ENCODE data around the gene FTL.

FTL gene

GRCh38 chr19:48945415-48945814, 19.7 kb upstream of the FTL start:
- Histone ChIP-seq H3K4me1 (ENCODE audit: control insufficient read depth, insufficient read depth, low read length, poor library complexity, severe bottlenecking) (no peaks in the 10 kb centered on the region), H3K9me3 (ENCODE audit: control insufficient read depth, low read length) (no peaks in the 10 kb centered on the region), H3K4me3 (ENCODE audit: insufficient read depth, low read depth, low read length, poor library complexity, severe bottlenecking) (no peak overlapping the region), H3K27me3 (replicated peaks; ENCODE audit: control insufficient read depth, insufficient read depth, low read length, poor library complexity, severe bottlenecking) (no peaks in the 10 kb centered on the region), H3K27ac (ENCODE audit: insufficient read depth, low read length, poor library complexity, severe bottlenecking) (no peak overlapping the region), H3K36me3 (ENCODE audit: control insufficient read depth, insufficient read depth, low read length) (no peaks in the 10 kb centered on the region)
- no peak for DNase-seq

DNA sequence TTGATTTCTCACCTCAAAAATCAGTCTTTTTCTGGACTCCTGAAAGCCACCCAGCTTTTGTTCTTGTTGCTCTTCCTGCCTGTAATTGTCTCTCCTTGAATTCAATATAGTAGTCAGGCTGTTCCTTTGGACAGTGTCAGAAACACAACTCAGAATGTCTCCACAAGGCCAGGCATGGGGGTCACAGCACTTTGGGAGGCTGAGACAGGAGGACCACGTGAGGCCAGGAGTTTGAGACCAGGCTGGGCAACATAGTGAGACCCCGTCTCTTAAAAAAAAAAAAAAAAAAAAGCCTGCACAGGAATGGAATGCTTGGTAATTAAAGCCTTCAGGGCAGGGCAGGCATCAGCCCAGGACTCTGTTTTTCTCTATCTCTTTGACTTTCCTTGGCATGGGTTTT, 19.3 kb upstream of the FTL start:
- Histone ChIP-seq H3K27me3 (replicated peaks; ENCODE audit: control insufficient read depth, insufficient read depth, low read length, poor library complexity, severe bottlenecking) (no peaks in the 10 kb centered on the region), H3K27ac (ENCODE audit: insufficient read depth, low read length, poor library complexity, severe bottlenecking) (no peak overlapping the region), H3K4me3 (ENCODE audit: insufficient read depth, low read depth, low read length, poor library complexity, severe bottlenecking) (no peak overlapping the region), H3K4me1 (ENCODE audit: control insufficient read depth, insufficient read depth, low read length, poor library complexity, severe bottlenecking) (no peaks in the 10 kb centered on the region), H3K36me3 (ENCODE audit: control insufficient read depth, insufficient read depth, low read length) (no peaks in the 10 kb centered on the region), H3K9me3 (ENCODE audit: control insufficient read depth, low read length) (no peaks in the 10 kb centered on the region)
- no peak for DNase-seq

DNA sequence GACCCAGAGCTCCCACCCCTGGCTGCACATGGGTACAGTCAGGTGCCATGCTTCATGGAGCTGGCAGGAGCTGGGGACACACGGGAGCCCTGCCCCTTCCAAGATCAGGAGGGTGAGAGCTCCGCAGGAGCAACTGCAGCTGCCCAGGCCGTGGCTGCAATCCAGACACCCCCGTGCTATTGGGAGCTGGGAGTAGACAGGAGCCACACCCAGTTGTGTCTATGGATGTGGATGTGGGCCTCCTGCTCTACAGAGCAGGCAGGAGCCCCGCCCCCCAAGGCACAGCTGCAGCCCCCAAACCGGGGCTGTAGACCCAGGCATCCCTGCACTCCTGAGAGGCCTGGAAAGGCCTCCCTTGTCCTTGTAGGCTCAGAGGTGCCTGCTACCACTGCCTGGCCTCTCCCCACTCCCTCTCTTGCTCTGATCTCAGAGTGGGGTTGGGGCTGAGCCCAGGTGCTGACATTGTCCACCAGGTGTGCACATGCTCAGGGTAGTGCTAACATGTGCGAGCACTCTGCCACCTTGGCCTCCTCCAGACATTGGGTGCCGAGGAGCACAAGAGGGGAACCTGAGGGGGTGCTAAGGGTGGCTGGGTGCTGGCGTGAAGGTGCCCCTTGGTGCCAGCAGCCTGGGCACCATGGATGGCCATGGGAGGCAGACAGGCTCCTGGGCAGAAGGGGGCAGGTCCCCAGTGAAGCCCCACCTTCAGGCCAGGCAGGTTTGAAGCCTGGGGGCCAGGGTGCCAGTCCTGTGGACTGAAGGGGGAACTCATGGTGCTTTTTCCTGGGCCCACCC, 18.4 kb upstream of the FTL start:
- Histone ChIP-seq H3K4me3 (ENCODE audit: insufficient read depth, low read depth, low read length, poor library complexity, severe bottlenecking) (no peak overlapping the region), H3K27me3 (replicated peaks; ENCODE audit: control insufficient read depth, insufficient read depth, low read length, poor library complexity, severe bottlenecking) (no peaks in the 10 kb centered on the region), H3K4me1 (ENCODE audit: control insufficient read depth, insufficient read depth, low read length, poor library complexity, severe bottlenecking) (no peaks in the 10 kb centered on the region), H3K9me3 (ENCODE audit: control insufficient read depth, low read length) (no peaks in the 10 kb centered on the region), H3K36me3 (ENCODE audit: control insufficient read depth, insufficient read depth, low read length) (no peaks in the 10 kb centered on the region), H3K27ac (ENCODE audit: insufficient read depth, low read length, poor library complexity, severe bottlenecking) (no peak overlapping the region)
- no peak for DNase-seq

GRCh38 chr19:48947258-48947542, 17.9 kb upstream of the FTL start:
- no peaks in the 10 kb centered on the region for H3K36me3 ChIP-seq (ENCODE audit: control insufficient read depth, insufficient read depth, low read length)
- H3K4me3 ChIP-seq (ENCODE audit: insufficient read depth, low read depth, low read length, poor library complexity, severe bottlenecking): no peak overlapping the region
- H3K9me3 ChIP-seq (ENCODE audit: control insufficient read depth, low read length): no peaks in the 10 kb centered on the region
- no peaks in the 10 kb centered on the region for H3K4me1 ChIP-seq (ENCODE audit: control insufficient read depth, insufficient read depth, low read length, poor library complexity, severe bottlenecking)
- DNase-seq: no peak
- H3K27ac ChIP-seq (ENCODE audit: insufficient read depth, low read length, poor library complexity, severe bottlenecking): no peak overlapping the region
- no peaks in the 10 kb centered on the region for H3K27me3 ChIP-seq (replicated peaks; ENCODE audit: control insufficient read depth, insufficient read depth, low read length, poor library complexity, severe bottlenecking)

GRCh38 chr19:48950159-48950558, 14.9 kb upstream of the FTL start:
- no peak overlapping the region for H3K27ac ChIP-seq (ENCODE audit: insufficient read depth, low read length, poor library complexity, severe bottlenecking)
- no peaks in the 10 kb centered on the region for H3K9me3 ChIP-seq (ENCODE audit: control insufficient read depth, low read length)
- no peak for DNase-seq
- H3K4me3 ChIP-seq (ENCODE audit: insufficient read depth, low read depth, low read length, poor library complexity, severe bottlenecking): no peak overlapping the region
- H3K27me3 ChIP-seq (replicated peaks; ENCODE audit: control insufficient read depth, insufficient read depth, low read length, poor library complexity, severe bottlenecking): no peaks in the 10 kb centered on the region
- H3K36me3 ChIP-seq (ENCODE audit: control insufficient read depth, insufficient read depth, low read length): no peaks in the 10 kb centered on the region
- peaks cover 3% of the 10 kb centered on the region for H3K4me1 ChIP-seq (ENCODE audit: control insufficient read depth, insufficient read depth, low read length, poor library complexity, severe bottlenecking)

DNA sequence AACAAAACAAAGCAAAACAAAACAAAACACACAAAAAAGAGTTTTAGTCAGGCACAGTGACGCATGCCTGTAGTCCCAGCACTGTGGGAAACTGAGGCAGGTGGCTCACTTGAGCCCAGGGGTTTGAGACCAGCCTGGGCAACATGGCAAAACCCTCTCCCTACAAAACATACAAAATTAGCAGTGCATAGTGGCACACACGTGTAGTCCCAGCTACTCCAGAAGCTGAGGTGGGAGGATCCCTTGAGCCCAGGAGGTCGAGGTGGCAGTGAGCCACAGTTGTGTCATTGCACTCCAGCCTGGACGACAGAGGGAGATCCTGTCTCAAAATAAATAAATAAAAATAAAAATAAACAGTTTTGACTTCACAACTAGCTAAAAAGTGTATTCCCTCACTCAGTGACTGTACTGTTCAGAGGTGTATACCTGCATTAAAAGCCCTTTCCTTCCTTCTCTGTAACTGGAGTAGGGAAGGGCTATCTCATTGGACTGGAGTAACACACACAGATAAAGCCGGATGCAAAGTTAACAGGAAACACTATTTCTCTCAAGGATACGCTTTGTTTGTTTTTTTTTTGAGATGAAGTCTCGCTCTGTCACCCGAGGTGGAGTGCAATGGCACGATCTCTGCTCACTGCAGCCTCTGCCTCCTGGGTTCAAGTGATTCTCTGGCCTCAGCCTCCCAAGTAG, 14.1 kb upstream of the FTL start:
- Histone ChIP-seq H3K9me3 (ENCODE audit: control insufficient read depth, low read length) (no peaks in the 10 kb centered on the region), H3K4me1 (ENCODE audit: control insufficient read depth, insufficient read depth, low read length, poor library complexity, severe bottlenecking) (peaks cover 11% of the 10 kb centered on the region), H3K4me3 (ENCODE audit: insufficient read depth, low read depth, low read length, poor library complexity, severe bottlenecking) (no peak overlapping the region), H3K27me3 (replicated peaks; ENCODE audit: control insufficient read depth, insufficient read depth, low read length, poor library complexity, severe bottlenecking) (no peaks in the 10 kb centered on the region), H3K27ac (ENCODE audit: insufficient read depth, low read length, poor library complexity, severe bottlenecking) (no peak overlapping the region), H3K36me3 (ENCODE audit: control insufficient read depth, insufficient read depth, low read length) (no peaks in the 10 kb centered on the region)
- no peak for DNase-seq

- no peak overlapping the region for H3K27ac ChIP-seq (ENCODE audit: insufficient read depth, low read length, poor library complexity, severe bottlenecking)
- no peaks in the 10 kb centered on the region for H3K27me3 ChIP-seq (replicated peaks; ENCODE audit: control insufficient read depth, insufficient read depth, low read length, poor library complexity, severe bottlenecking)
- DNase-seq: no peak
- H3K36me3 ChIP-seq (ENCODE audit: control insufficient read depth, insufficient read depth, low read length): no peaks in the 10 kb centered on the region
- H3K9me3 ChIP-seq (ENCODE audit: control insufficient read depth, low read length): no peaks in the 10 kb centered on the region
- H3K4me3 ChIP-seq (ENCODE audit: insufficient read depth, low read depth, low read length, poor library complexity, severe bottlenecking): no peak overlapping the region
- H3K4me1 ChIP-seq (ENCODE audit: control insufficient read depth, insufficient read depth, low read length, poor library complexity, severe bottlenecking): peaks cover 12% of the 10 kb centered on the region
Observed at GRCh38 chr19:48953141-48953540, 12.0 kb upstream of the FTL start.

GRCh38 chr19:48953990-48954594, 11.0 kb upstream of the FTL start:
- Histone ChIP-seq H3K27me3 (replicated peaks; ENCODE audit: control insufficient read depth, insufficient read depth, low read length, poor library complexity, severe bottlenecking) (no peaks in the 10 kb centered on the region), H3K4me3 (ENCODE audit: insufficient read depth, low read depth, low read length, poor library complexity, severe bottlenecking) (peak overlapping the region; percentile 88), H3K4me1 (ENCODE audit: control insufficient read depth, insufficient read depth, low read length, poor library complexity, severe bottlenecking) (peaks cover 12% of the 10 kb centered on the region), H3K27ac (ENCODE audit: insufficient read depth, low read length, poor library complexity, severe bottlenecking) (peak overlapping the region; percentile 85), H3K36me3 (ENCODE audit: control insufficient read depth, insufficient read depth, low read length) (no peaks in the 10 kb centered on the region), H3K9me3 (ENCODE audit: control insufficient read depth, low read length) (no peaks in the 10 kb centered on the region)
- DNase-seq: no peak

DNA sequence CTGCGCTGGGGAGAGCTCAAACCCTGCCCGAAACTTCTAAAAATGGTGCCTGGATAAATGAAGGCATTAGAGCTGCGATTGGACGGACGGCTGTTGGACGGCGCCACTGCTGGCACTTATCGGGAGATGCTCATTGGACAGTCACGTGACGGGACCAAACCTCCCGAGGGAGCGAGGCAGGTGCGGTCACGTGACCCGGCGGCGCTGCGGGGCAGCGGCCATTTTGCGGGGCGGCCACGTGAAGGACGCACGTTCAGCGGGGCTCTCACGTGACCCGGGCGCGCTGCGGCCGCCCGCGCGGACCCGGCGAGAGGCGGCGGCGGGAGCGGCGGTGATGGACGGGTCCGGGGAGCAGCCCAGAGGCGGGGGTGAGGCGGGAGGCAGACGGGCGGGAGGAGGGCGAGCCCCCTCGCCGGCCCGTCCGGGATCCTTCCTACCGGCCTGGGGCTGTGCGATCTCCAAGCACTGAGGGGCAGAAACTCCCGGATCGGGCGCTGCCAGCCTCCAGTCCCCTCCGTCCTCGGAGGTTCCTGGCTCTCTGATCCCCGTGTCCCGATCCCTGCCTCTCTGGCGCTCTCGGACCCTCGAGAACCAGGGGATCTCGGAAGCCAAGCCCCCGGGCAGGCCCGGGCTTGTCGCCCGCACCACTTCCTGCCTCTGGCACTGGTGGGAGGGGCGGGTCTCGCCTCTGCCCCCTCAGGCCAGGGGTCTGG, 10.4 kb upstream of the FTL start, which contains the start of gene BAX:
Gene BAX (plus strand): TSS at position 281 of the 713 bp plus-strand sequence. CDS start 54 bp downstream, at position 335.
- DNase-seq: peak; percentile 67 to 87 (median 76)
- Histone ChIP-seq H3K9me3 (ENCODE audit: control insufficient read depth, low read length) (no peaks in the 10 kb centered on the region), H3K27me3 (replicated peaks; ENCODE audit: control insufficient read depth, insufficient read depth, low read length, poor library complexity, severe bottlenecking) (no peaks in the 10 kb centered on the region), H3K27ac (ENCODE audit: insufficient read depth, low read length, poor library complexity, severe bottlenecking) (peak within 1 kb of the TSS; percentile 85), H3K4me3 (ENCODE audit: insufficient read depth, low read depth, low read length, poor library complexity, severe bottlenecking) (peak within 1 kb of the TSS; percentile 88), H3K4me1 (ENCODE audit: control insufficient read depth, insufficient read depth, low read length, poor library complexity, severe bottlenecking) (peaks cover 12% of the 10 kb centered on the region), H3K36me3 (ENCODE audit: control insufficient read depth, insufficient read depth, low read length) (no peaks in the 10 kb centered on the region)
